ENCODE data around the gene ZNF454.

DNA sequence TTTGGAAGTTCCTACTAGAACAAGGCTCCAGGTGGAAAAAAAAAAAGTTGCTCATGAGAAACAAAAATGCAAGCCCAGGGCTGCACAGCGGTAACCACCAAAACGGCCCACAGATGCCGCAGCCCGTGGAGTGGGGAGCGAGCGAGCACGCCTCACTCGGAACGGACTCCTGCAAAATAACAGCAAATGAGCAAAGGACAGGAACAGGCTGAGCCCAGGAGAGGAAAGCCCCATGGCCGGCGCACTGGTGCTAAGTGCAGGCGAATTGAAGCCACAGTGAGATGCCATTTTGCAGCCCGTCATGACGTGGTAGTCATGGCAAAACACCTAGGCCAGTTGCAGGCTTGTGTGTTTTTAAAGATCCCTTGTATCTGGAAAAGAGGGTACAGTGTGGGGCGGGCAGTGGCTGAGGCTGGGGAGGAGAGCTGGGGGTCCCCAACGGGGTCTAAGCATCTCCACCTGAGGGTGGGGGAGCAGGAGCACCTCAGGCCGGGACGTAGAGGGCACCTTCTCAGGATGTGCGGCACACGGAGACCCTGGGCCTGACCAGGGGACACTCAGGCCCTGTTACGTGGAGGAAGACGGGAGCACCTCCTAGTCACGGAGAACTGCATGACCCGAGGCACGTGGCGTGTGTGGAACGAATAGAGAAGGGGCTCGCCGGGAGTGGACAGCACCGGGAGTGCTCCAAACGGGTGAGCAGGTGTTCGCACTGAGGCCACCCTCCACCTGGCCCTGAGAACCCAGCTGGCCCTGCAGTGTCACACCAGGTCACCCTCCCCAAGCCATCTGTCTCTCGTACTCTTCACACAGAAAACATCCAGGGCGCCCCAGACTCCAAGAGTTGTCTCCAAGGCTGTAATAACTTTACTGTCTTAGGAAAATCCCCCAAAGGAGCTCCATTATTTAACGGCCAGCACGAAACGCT, 43.4 kb downstream of the ZNF454 start:
- TF ChIP-seq, protein P1, sequence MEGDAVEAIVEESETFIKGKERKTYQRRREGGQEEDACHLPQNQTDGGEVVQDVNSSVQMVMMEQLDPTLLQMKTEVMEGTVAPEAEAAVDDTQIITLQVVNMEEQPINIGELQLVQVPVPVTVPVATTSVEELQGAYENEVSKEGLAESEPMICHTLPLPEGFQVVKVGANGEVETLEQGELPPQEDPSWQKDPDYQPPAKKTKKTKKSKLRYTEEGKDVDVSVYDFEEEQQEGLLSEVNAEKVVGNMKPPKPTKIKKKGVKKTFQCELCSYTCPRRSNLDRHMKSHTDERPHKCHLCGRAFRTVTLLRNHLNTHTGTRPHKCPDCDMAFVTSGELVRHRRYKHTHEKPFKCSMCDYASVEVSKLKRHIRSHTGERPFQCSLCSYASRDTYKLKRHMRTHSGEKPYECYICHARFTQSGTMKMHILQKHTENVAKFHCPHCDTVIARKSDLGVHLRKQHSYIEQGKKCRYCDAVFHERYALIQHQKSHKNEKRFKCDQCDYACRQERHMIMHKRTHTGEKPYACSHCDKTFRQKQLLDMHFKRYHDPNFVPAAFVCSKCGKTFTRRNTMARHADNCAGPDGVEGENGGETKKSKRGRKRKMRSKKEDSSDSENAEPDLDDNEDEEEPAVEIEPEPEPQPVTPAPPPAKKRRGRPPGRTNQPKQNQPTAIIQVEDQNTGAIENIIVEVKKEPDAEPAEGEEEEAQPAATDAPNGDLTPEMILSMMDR (IDR thresholded peaks at IDR 0.05; ENCODE audit: low read depth, low read length) = no peak
- TF ChIP-seq EZH2phosphoT487 (IDR thresholded peaks at IDR 0.05; ENCODE audit: low read depth) = no peak
